Endodermal cell (in vitro differentiated cells): ENCODE data around the gene NME3. TPM values are rescaled to one million over a fixed set of nuclear protein-coding genes. Genes with fewer than 3 reads are reported as not detected.
A peak's percentile ranks its signal among the peaks of the same experiment; 100 is the strongest.

ENCODE experiments used
- DNase-seq: peaks from one replicate; pipeline ENCODE4 v3.0.0-alpha.2; 2017
- H3K27ac ChIP-seq: 2 replicates; pipeline ENCODE4 v1.5.1; 2013; ENCODE audit warnings: mild to moderate bottlenecking, low read depth, low read length, moderate library complexity
- H3K27me3 ChIP-seq: 2 replicates; pipeline ENCODE4 v1.6.1; 2013; ENCODE audit warnings: mild to moderate bottlenecking, low read length, moderate library complexity; ENCODE audit not compliant: insufficient read depth, control insufficient read depth, poor library complexity, severe bottlenecking
- H3K36me3 ChIP-seq: 2 replicates; pipeline ENCODE4 v1.7.0; 2013; ENCODE audit warnings: mild to moderate bottlenecking, low read length, moderate library complexity; ENCODE audit not compliant: control insufficient read depth, insufficient read depth
- H3K4me1 ChIP-seq: one replicate; pipeline ENCODE4 v1.7.0; 2013; ENCODE audit warnings: low read length; ENCODE audit not compliant: control insufficient read depth, insufficient read depth
- H3K4me3 ChIP-seq: 2 replicates; pipeline ENCODE4 v1.5.1; 2013; ENCODE audit warnings: mild to moderate bottlenecking, low read length, moderate library complexity
- H3K9ac ChIP-seq: 2 replicates; pipeline ENCODE4 v1.6.1; 2013; ENCODE audit warnings: mild to moderate bottlenecking, low read length, moderate library complexity; ENCODE audit not compliant: poor library complexity, severe bottlenecking; ENCODE audit errors: extremely low read depth
- H3K9me3 ChIP-seq: 2 replicates; pipeline ENCODE4 v1.6.1; 2013; ENCODE audit warnings: mild to moderate bottlenecking, low read length, moderate library complexity; ENCODE audit not compliant: control insufficient read depth
- H3K27ac Mint-ChIP-seq: 2 replicates; pipeline ENCODE4 v1.8.0; 2020; ENCODE audit warnings: mixed read lengths
- H3K27me3 Mint-ChIP-seq: 2 replicates; pipeline ENCODE4 v1.8.0; 2021; ENCODE audit warnings: mild to moderate bottlenecking, mixed read lengths; ENCODE audit not compliant: insufficient read depth
- H3K36me3 Mint-ChIP-seq: 2 replicates; pipeline ENCODE4 v1.8.0; 2020; ENCODE audit warnings: low read depth, mixed read lengths
- H3K4me1 Mint-ChIP-seq: 2 replicates; pipeline ENCODE4 v1.8.0; 2020; ENCODE audit warnings: mixed read lengths
- H3K4me3 Mint-ChIP-seq: 2 replicates; pipeline ENCODE4 v1.8.0; 2020; ENCODE audit warnings: mild to moderate bottlenecking, moderate library complexity, mixed read lengths
- H3K9me3 Mint-ChIP-seq: 2 replicates; pipeline ENCODE4 v1.8.0; 2020; ENCODE audit warnings: mild to moderate bottlenecking, mixed read lengths
- CTCF ChIP-seq: fragments of 200-600 bp; sonication (generic); conservative IDR thresholded peaks from 2 replicates; pipeline ENCODE4 v1.5.0; 2021; ENCODE audit warnings: antibody characterized with exemption, mild to moderate bottlenecking
- WGBS, 2 experiments: methylation state at CpG; one replicate each; pipeline versions ENCODE4 v1.1.5 to v1.1.7; 2013; ENCODE audit warnings: missing lambda C conversion rate in 2 of 2, mixed read lengths in 1 of 2; ENCODE audit not compliant: insufficient coverage in 1 of 2, insufficient read length in 1 of 2; 5-methylcytosine and 5-hydroxymethylcytosine counted together
- total RNA-seq, 2 donors: library from RNA; stranded (reverse); fragmentation: NEBNext Ultra II Directional in 1 of 2; extraction: Animal tissue kit (Norgen Biotek cat#: 25700) in 1 of 2; gene quantifications; 2 replicates in 1 of 2; 3 replicates in 1 of 2; pipeline ENCODE4 v1.2.1, GENCODE V29; 2021

The NME3 gene
- total RNA-seq, 2 donors from 2014 or later = 70.3 to 73.6 TPM

GRCh38 chr16:1729026-1729425, 42.3 kb downstream of the NME3 start:
- H3K27ac Mint-ChIP-seq = no peak overlapping the region
- H3K4me1 Mint-ChIP-seq = no peaks in the 10 kb centered on the region
- Histone ChIP-seq H3K27ac (no peak overlapping the region), H3K9me3 (no peaks in the 10 kb centered on the region), H3K27me3 (no peaks in the 10 kb centered on the region), H3K4me1 (no peaks in the 10 kb centered on the region), H3K4me3 (no peak overlapping the region), H3K9ac (no peak overlapping the region), H3K36me3 (peaks cover 17% of the 10 kb centered on the region)
- H3K27me3 Mint-ChIP-seq = no peaks in the 10 kb centered on the region
- TF ChIP-seq CTCF = no peak
- whole genome bisulfite sequencing, 2 experiments = 91 to 94% methylated on average over 9 to 18 of the region's 18 CpGs
- no peak for DNase-seq
- H3K36me3 Mint-ChIP-seq = peaks cover 41% of the 10 kb centered on the region
- no peaks in the 10 kb centered on the region for H3K9me3 Mint-ChIP-seq
- no peak overlapping the region for H3K4me3 Mint-ChIP-seq

DNA sequence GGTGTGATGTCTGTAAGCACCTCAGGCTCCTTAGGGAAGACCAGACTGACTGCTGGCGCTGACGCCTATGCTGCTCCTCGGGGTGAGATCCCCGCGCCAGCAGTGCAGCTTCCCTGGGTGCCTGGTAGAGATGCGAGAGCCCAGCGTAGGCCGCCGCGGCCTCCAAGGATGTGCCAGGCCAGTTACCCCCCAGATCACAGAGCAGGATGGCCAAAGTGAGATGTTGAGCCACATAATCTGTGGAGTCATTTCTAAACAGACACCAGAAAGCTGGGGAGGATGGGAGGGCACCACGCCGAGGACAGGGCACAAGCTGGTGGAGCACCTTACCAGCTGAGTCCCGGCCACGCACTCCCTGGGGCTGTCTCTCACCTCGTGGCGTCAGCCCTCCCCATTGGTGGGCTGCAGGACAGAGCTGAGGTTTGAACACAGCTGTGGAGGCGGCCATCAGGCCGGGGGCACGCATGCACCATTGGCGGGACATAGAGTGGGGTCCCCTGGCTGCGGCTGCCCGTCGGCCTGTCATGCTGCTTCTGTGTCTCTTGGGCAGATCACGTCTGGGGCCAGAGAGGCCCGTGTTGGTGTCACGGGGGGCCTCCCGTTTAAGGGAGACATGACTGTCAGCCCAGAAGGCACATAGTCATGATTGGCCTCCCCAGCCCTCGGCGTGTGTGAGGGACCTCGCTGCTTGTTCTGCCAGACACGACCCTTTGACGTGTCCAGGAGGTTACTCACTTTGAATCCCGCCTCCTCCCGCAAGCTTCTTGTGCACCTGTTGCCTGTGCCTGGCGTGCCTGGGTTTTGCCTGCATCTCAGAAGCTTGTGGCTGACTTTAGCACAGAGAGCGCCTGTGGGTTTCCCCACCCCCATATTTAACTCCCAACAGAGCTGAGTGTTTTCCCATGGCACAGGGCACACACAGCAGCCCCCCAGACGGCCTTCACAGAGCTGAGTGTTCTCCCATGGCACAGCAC, 43.4 kb downstream of the NME3 start:
- Histone ChIP-seq H3K27me3 (no peaks in the 10 kb centered on the region), H3K9me3 (no peaks in the 10 kb centered on the region), H3K4me1 (no peaks in the 10 kb centered on the region), H3K27ac (no peak overlapping the region), H3K9ac (no peak overlapping the region), H3K4me3 (no peak overlapping the region), H3K36me3 (peaks cover 17% of the 10 kb centered on the region)
- no peak overlapping the region for H3K4me3 Mint-ChIP-seq
- 94 to 95% methylated on average over 33 to 37 of the region's 37 CpGs for WGBS, 2 experiments
- no peak overlapping the region for H3K27ac Mint-ChIP-seq
- no peaks in the 10 kb centered on the region for H3K27me3 Mint-ChIP-seq
- H3K9me3 Mint-ChIP-seq = no peaks in the 10 kb centered on the region
- peaks cover 33% of the 10 kb centered on the region for H3K36me3 Mint-ChIP-seq
- DNase-seq = no peak
- TF ChIP-seq CTCF = no peak
- H3K4me1 Mint-ChIP-seq = no peaks in the 10 kb centered on the region

- WGBS, 2 experiments = 96 to 98% methylated on average over 27 to 32 of the region's 32 CpGs
- peak overlapping the region; percentile 0 for H3K27ac Mint-ChIP-seq
Measured at GRCh38 chr16:1726661-1727502, 44.5 kb downstream of the NME3 start.

More at GRCh38 chr16:1726661-1727502, 44.5 kb downstream of the NME3 start:
- H3K27ac ChIP-seq = no peak overlapping the region
- H3K4me1 Mint-ChIP-seq = no peaks in the 10 kb centered on the region
- no peak for DNase-seq
- peaks cover 32% of the 10 kb centered on the region for H3K36me3 Mint-ChIP-seq
- no peak overlapping the region for H3K4me3 Mint-ChIP-seq
- no peaks in the 10 kb centered on the region for H3K9me3 ChIP-seq
- H3K36me3 ChIP-seq = peaks cover 17% of the 10 kb centered on the region
- H3K27me3 Mint-ChIP-seq = no peaks in the 10 kb centered on the region
- H3K9me3 Mint-ChIP-seq = no peaks in the 10 kb centered on the region
- no peaks in the 10 kb centered on the region for H3K27me3 ChIP-seq
- H3K9ac ChIP-seq = no peak overlapping the region
- no peak for TF ChIP-seq CTCF
- no peaks in the 10 kb centered on the region for H3K4me1 ChIP-seq
- no peak overlapping the region for H3K4me3 ChIP-seq
